ENCODE measurements around the gene P3R3URF.

Gene P3R3URF

GRCh38 chr1:46157916-46158311 lies 18.4 kb downstream of the P3R3URF start:
- no peaks in the 10 kb centered on the region for H4K20me1 ChIP-seq (ENCODE audit: insufficient read depth, low read length)
- no peaks in the 10 kb centered on the region for H3K9me3 ChIP-seq (replicated peaks; ENCODE audit: insufficient read depth, low read length)
- H3K9me2 ChIP-seq (replicated peaks; ENCODE audit: insufficient read depth, low read length): no peaks in the 10 kb centered on the region
- DNase-seq: no peak
- no peaks in the 10 kb centered on the region for H3K36me3 ChIP-seq (replicated peaks; ENCODE audit: insufficient read depth, low read length)
- no peak overlapping the region for H3K4me2 ChIP-seq (ENCODE audit: low read depth, low read length)
- H3F3A ChIP-seq (ENCODE audit: insufficient read depth, low read length): peaks cover 17% of the 10 kb centered on the region
- no peak for TF ChIP-seq EZH2phosphoT487 (IDR thresholded peaks at IDR 0.05; ENCODE audit: low read length)
- TF ChIP-seq CTCF (IDR thresholded peaks at IDR 0.05; ENCODE audit: low read length): no peak
- no peak for TF ChIP-seq EZH2 (optimal IDR thresholded peaks at IDR 0.05; ENCODE audit: low read depth, low read length)
- no peak overlapping the region for H3K4me3 ChIP-seq (ENCODE audit: low read length)
- peaks cover 22% of the 10 kb centered on the region for H3K4me1 ChIP-seq (ENCODE audit: low read length)
- H3K27ac ChIP-seq (ENCODE audit: low read length): no peak overlapping the region
- H3K9ac ChIP-seq (ENCODE audit: low read length): no peak overlapping the region
- H2AFZ ChIP-seq (ENCODE audit: low read length): no peak overlapping the region
- no peaks in the 10 kb centered on the region for H3K79me2 ChIP-seq (ENCODE audit: low read length)
- H3K27me3 ChIP-seq (replicated peaks; ENCODE audit: insufficient read depth, low read length): no peaks in the 10 kb centered on the region

GRCh38 chr1:46153732-46154131 lies 22.6 kb downstream of the P3R3URF start:
- no peak overlapping the region for H3K27ac ChIP-seq (ENCODE audit: low read length)
- no peaks in the 10 kb centered on the region for H3F3A ChIP-seq (ENCODE audit: insufficient read depth, low read length)
- H3K4me2 ChIP-seq (ENCODE audit: low read depth, low read length): no peak overlapping the region
- no peaks in the 10 kb centered on the region for H3K36me3 ChIP-seq (replicated peaks; ENCODE audit: insufficient read depth, low read length)
- H3K9me3 ChIP-seq (replicated peaks; ENCODE audit: insufficient read depth, low read length): no peaks in the 10 kb centered on the region
- no peaks in the 10 kb centered on the region for H3K27me3 ChIP-seq (replicated peaks; ENCODE audit: insufficient read depth, low read length)
- peaks cover 10% of the 10 kb centered on the region; the same call in 1 of the 2 replicates for H3K4me1 ChIP-seq (ENCODE audit: low read length)
- H4K20me1 ChIP-seq (ENCODE audit: insufficient read depth, low read length): no peaks in the 10 kb centered on the region
- no peak overlapping the region for H3K9ac ChIP-seq (ENCODE audit: low read length)
- no peak overlapping the region for H2AFZ ChIP-seq (ENCODE audit: low read length)
- no peak overlapping the region for H3K4me3 ChIP-seq (ENCODE audit: low read length)
- no peaks in the 10 kb centered on the region for H3K79me2 ChIP-seq (ENCODE audit: low read length)
- no peak for DNase-seq
- TF ChIP-seq EZH2 (optimal IDR thresholded peaks at IDR 0.05; ENCODE audit: low read depth, low read length) (no peak), EZH2phosphoT487 (IDR thresholded peaks at IDR 0.05; ENCODE audit: low read length) (no peak), CTCF (IDR thresholded peaks at IDR 0.05; ENCODE audit: low read length) (no peak)
- no peaks in the 10 kb centered on the region for H3K9me2 ChIP-seq (replicated peaks; ENCODE audit: insufficient read depth, low read length)

- no peaks in the 10 kb centered on the region for H3K9me2 ChIP-seq (replicated peaks; ENCODE audit: insufficient read depth, low read length)
- no peak for DNase-seq
- no peaks in the 10 kb centered on the region for H3K9me3 ChIP-seq (replicated peaks; ENCODE audit: insufficient read depth, low read length)
- peaks cover 5% of the 10 kb centered on the region; the same call in 1 of the 2 replicates for H3K4me1 ChIP-seq (ENCODE audit: low read length)
- no peak overlapping the region for H3K9ac ChIP-seq (ENCODE audit: low read length)
- no peak overlapping the region for H2AFZ ChIP-seq (ENCODE audit: low read length)
- H3K27ac ChIP-seq (ENCODE audit: low read length): no peak overlapping the region
- no peaks in the 10 kb centered on the region for H3F3A ChIP-seq (ENCODE audit: insufficient read depth, low read length)
- H3K4me3 ChIP-seq (ENCODE audit: low read length): no peak overlapping the region
- H3K27me3 ChIP-seq (replicated peaks; ENCODE audit: insufficient read depth, low read length): no peaks in the 10 kb centered on the region
- no peak for TF ChIP-seq EZH2 (optimal IDR thresholded peaks at IDR 0.05; ENCODE audit: low read depth, low read length)
- no peak for TF ChIP-seq CTCF (IDR thresholded peaks at IDR 0.05; ENCODE audit: low read length)
- TF ChIP-seq EZH2phosphoT487 (IDR thresholded peaks at IDR 0.05; ENCODE audit: low read length): no peak
- no peaks in the 10 kb centered on the region for H3K79me2 ChIP-seq (ENCODE audit: low read length)
- no peaks in the 10 kb centered on the region for H3K36me3 ChIP-seq (replicated peaks; ENCODE audit: insufficient read depth, low read length)
- H3K4me2 ChIP-seq (ENCODE audit: low read depth, low read length): no peak overlapping the region
- H4K20me1 ChIP-seq (ENCODE audit: insufficient read depth, low read length): no peaks in the 10 kb centered on the region
These were observed 23.1 kb downstream of the P3R3URF start for GRCh38 chr1:46153228-46153627.
